GM23338 (cell line): ENCODE data around the gene VWA3B. TPM values are rescaled to one million over a fixed set of nuclear protein-coding genes. Genes with fewer than 3 reads are reported as not detected.

Source experiments
- ATAC-seq: fragments of 200-7000 bp; cut with Tn5 transposase; 3 replicates; pipeline ENCODE4 v1.9.1; 2020
- DNase-seq: peaks from one replicate; pipeline ENCODE4 v3.0.0-alpha.2; 2015; ENCODE audit warnings: low spot score
- H2AFZ ChIP-seq: fragments of 200-600 bp; sonication (generic); 2 replicates; pipeline ENCODE4 v1.8.0; 2016; ENCODE audit warnings: antibody characterized with exemption, mild to moderate bottlenecking, moderate library complexity
- H3F3A ChIP-seq: fragments of 200-600 bp; sonication (generic); replicated peaks from 2 replicates; pipeline ENCODE4 v1.8.0; 2017; ENCODE audit warnings: antibody characterized with exemption, mixed run types, low read depth
- H3K27ac ChIP-seq: fragments of 200-600 bp; sonication (generic); 2 replicates; pipeline ENCODE4 v1.6.1; 2016; ENCODE audit warnings: low read depth
- H3K27me3 ChIP-seq: fragments of 200-600 bp; sonication (generic); 2 replicates; pipeline ENCODE4 v1.8.0; 2016; ENCODE audit warnings: mild to moderate bottlenecking, mixed run types, moderate library complexity; ENCODE audit not compliant: insufficient read depth
- H3K36me3 ChIP-seq: fragments of 200-600 bp; sonication (generic); 2 replicates; pipeline ENCODE4 v1.8.0; 2016; ENCODE audit warnings: mild to moderate bottlenecking; ENCODE audit not compliant: insufficient read depth
- H3K4me1 ChIP-seq: fragments of 200-600 bp; sonication (generic); 2 replicates; pipeline ENCODE4 v1.8.0; 2016; ENCODE audit warnings: mild to moderate bottlenecking, moderate library complexity; ENCODE audit not compliant: insufficient read depth
- H3K4me2 ChIP-seq: fragments of 200-600 bp; sonication (generic); 2 replicates; pipeline ENCODE4 v1.7.1; 2017; ENCODE audit warnings: mixed run types
- H3K4me3 ChIP-seq: fragments of 200-600 bp; sonication (generic); 2 replicates; pipeline ENCODE4 v1.6.1; 2016; ENCODE audit warnings: mixed run types
- H3K79me2 ChIP-seq: fragments of 200-600 bp; sonication (generic); replicated peaks from 2 replicates; pipeline ENCODE4 v1.8.0; 2017; ENCODE audit warnings: mild to moderate bottlenecking; ENCODE audit not compliant: insufficient read depth
- H3K9me2 ChIP-seq: fragments of 200-600 bp; sonication (generic); 2 replicates; pipeline ENCODE4 v1.8.0; 2017; ENCODE audit not compliant: insufficient read depth
- H4K20me1 ChIP-seq: fragments of 200-600 bp; sonication (generic); replicated peaks from 2 replicates; pipeline ENCODE4 v1.8.0; 2017; ENCODE audit warnings: mild to moderate bottlenecking; ENCODE audit not compliant: insufficient read depth
- H3K27ac Mint-ChIP-seq: 2 replicates; pipeline ENCODE4 v1.8.0; 2020; ENCODE audit warnings: inconsistent platforms, mild to moderate bottlenecking, moderate library complexity, mixed read lengths
- H3K27me3 Mint-ChIP-seq: 3 replicates; pipeline ENCODE4 v1.8.0; 2022; ENCODE audit warnings: low read depth, mild to moderate bottlenecking, moderate library complexity, mixed read lengths, inconsistent platforms; ENCODE audit not compliant: insufficient read depth, poor library complexity
- H3K36me3 Mint-ChIP-seq: 3 replicates; pipeline ENCODE4 v1.8.0; 2021; ENCODE audit warnings: low read depth, mild to moderate bottlenecking, inconsistent platforms, moderate library complexity, mixed read lengths
- H3K4me1 Mint-ChIP-seq: 3 replicates; pipeline ENCODE4 v1.8.0; 2020; ENCODE audit warnings: mild to moderate bottlenecking, inconsistent platforms, mixed read lengths
- H3K4me3 Mint-ChIP-seq: 3 replicates; pipeline ENCODE4 v1.8.0; 2021; ENCODE audit warnings: moderate library complexity, mild to moderate bottlenecking, inconsistent platforms, mixed read lengths
- H3K9me3 Mint-ChIP-seq: 3 replicates; pipeline ENCODE4 v1.8.0; 2020; ENCODE audit warnings: moderate library complexity, mild to moderate bottlenecking, inconsistent platforms, mixed read lengths
- CREB1 ChIP-seq: fragments of 250-450 bp; sonication (Bioruptor Pico); IDR thresholded peaks from 2 replicates; pipeline ENCODE4 v1.5.0; 2020; ENCODE audit warnings: low read depth, mild to moderate bottlenecking, moderate library complexity
- EZH2 ChIP-seq: fragments of 200-600 bp; sonication (generic); IDR thresholded peaks from one replicate; pipeline ENCODE4 v1.8.0; 2017; ENCODE audit warnings: antibody characterized with exemption, mild to moderate bottlenecking, low read depth; ENCODE audit not compliant: unreplicated experiment
- EZH2phosphoT487 ChIP-seq: fragments of 200-600 bp; sonication (generic); IDR thresholded peaks from one replicate; pipeline ENCODE4 v1.8.1; 2018; ENCODE audit warnings: antibody characterized with exemption; ENCODE audit not compliant: unreplicated experiment
- JUNB ChIP-seq: IDR thresholded peaks from one replicate; pipeline ENCODE4 v1.6.1; 2016; ENCODE audit warnings: antibody characterized with exemption; ENCODE audit not compliant: unreplicated experiment
- NANOG ChIP-seq: IDR thresholded peaks from 2 replicates; pipeline ENCODE4 v1.6.1; 2016; ENCODE audit warnings: antibody characterized with exemption, borderline replicate concordance
- POLR2AphosphoS5 ChIP-seq: IDR thresholded peaks from 2 replicates; pipeline ENCODE4 v1.6.1; 2016; ENCODE audit warnings: antibody characterized with exemption, low read depth
- REST ChIP-seq: IDR thresholded peaks from one replicate; pipeline ENCODE4 v1.6.1; 2018; ENCODE audit warnings: antibody characterized with exemption; ENCODE audit not compliant: unreplicated experiment
- STAT1 ChIP-seq: IDR thresholded peaks from one replicate; pipeline ENCODE4 v1.6.1; 2016; ENCODE audit warnings: antibody characterized with exemption; ENCODE audit not compliant: unreplicated experiment
- ZNF114 ChIP-seq: fragments of 250-450 bp; sonication (Bioruptor Pico); IDR thresholded peaks from 2 replicates; pipeline ENCODE4 v1.5.0; 2020; ENCODE audit warnings: mild to moderate bottlenecking, moderate library complexity
- ZNF331 ChIP-seq: fragments of 250-450 bp; sonication (Bioruptor Pico); IDR thresholded peaks from 2 replicates; pipeline ENCODE4 v1.5.0; 2020; ENCODE audit warnings: low read depth, mild to moderate bottlenecking, moderate library complexity
- polyA plus RNA-seq: library from polyadenylated mRNA; unstranded; fragments of >200 nt; fragmentation: Nextera tagmentation; extraction: Ambion mirVana; gene quantifications from 2 replicates; pipeline ENCODE4 v1.2.1, GENCODE V29; 2016
- total RNA-seq: library from RNA; depleted of rRNA; stranded (reverse); fragments of >200 nt; shearing (Covaris generic); gene quantifications from 2 replicates; pipeline ENCODE4 v1.2.3, GENCODE V29; 2014
- TF ChIP-seq, protein P1 (sequence below): IDR thresholded peaks from 2 replicates; pipeline ENCODE4 v1.6.1; 2016; ENCODE audit warnings: antibody characterized with exemption
- TF ChIP-seq, protein P2 (sequence below): fragments of 250-450 bp; sonication (Bioruptor Pico); IDR thresholded peaks from 2 replicates; pipeline ENCODE4 v1.5.0; 2020; ENCODE audit warnings: mild to moderate bottlenecking, moderate library complexity
- TF ChIP-seq, protein P3 (sequence below), 2 experiments: fragments of 200-600 bp in 1 of 2; sonication (generic) in 1 of 2; conservative IDR thresholded peaks; 2 replicates each; pipeline versions ENCODE4 v1.5.1 to v1.6.1; 2016 to 2017; ENCODE audit warnings: antibody characterized with exemption in 2 of 2, low read depth in 2 of 2, mild to moderate bottlenecking in 2 of 2, moderate library complexity in 1 of 2

VWA3B gene
- total and polyA plus RNA-seq, 2 experiments from 2014 or later = not detected

- Histone ChIP-seq H4K20me1 (no peaks in the 10 kb centered on the region; the same call in 1 of the 2 replicates), H3K4me2 (no peak overlapping the region), H3K27me3 (no peaks in the 10 kb centered on the region), H3K27ac (no peak overlapping the region), H3K36me3 (no peaks in the 10 kb centered on the region), H3K79me2 (no peaks in the 10 kb centered on the region), H2AFZ (no peak overlapping the region), H3K9me2 (no peaks in the 10 kb centered on the region), H3K4me1 (no peaks in the 10 kb centered on the region), H3K4me3 (no peak overlapping the region), H3F3A (no peaks in the 10 kb centered on the region)
- TF ChIP-seq JUNB = no peak
- TF ChIP-seq EZH2 = no peak
- no peak for TF ChIP-seq STAT1
- TF ChIP-seq, protein P1, sequence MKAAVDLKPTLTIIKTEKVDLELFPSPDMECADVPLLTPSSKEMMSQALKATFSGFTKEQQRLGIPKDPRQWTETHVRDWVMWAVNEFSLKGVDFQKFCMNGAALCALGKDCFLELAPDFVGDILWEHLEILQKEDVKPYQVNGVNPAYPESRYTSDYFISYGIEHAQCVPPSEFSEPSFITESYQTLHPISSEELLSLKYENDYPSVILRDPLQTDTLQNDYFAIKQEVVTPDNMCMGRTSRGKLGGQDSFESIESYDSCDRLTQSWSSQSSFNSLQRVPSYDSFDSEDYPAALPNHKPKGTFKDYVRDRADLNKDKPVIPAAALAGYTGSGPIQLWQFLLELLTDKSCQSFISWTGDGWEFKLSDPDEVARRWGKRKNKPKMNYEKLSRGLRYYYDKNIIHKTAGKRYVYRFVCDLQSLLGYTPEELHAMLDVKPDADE = no peak
- no peak for TF ChIP-seq ZNF331
- no peak for TF ChIP-seq NANOG
- TF ChIP-seq CREB1 (CRISPR knock-in tag) = no peak
- TF ChIP-seq, protein P2, sequence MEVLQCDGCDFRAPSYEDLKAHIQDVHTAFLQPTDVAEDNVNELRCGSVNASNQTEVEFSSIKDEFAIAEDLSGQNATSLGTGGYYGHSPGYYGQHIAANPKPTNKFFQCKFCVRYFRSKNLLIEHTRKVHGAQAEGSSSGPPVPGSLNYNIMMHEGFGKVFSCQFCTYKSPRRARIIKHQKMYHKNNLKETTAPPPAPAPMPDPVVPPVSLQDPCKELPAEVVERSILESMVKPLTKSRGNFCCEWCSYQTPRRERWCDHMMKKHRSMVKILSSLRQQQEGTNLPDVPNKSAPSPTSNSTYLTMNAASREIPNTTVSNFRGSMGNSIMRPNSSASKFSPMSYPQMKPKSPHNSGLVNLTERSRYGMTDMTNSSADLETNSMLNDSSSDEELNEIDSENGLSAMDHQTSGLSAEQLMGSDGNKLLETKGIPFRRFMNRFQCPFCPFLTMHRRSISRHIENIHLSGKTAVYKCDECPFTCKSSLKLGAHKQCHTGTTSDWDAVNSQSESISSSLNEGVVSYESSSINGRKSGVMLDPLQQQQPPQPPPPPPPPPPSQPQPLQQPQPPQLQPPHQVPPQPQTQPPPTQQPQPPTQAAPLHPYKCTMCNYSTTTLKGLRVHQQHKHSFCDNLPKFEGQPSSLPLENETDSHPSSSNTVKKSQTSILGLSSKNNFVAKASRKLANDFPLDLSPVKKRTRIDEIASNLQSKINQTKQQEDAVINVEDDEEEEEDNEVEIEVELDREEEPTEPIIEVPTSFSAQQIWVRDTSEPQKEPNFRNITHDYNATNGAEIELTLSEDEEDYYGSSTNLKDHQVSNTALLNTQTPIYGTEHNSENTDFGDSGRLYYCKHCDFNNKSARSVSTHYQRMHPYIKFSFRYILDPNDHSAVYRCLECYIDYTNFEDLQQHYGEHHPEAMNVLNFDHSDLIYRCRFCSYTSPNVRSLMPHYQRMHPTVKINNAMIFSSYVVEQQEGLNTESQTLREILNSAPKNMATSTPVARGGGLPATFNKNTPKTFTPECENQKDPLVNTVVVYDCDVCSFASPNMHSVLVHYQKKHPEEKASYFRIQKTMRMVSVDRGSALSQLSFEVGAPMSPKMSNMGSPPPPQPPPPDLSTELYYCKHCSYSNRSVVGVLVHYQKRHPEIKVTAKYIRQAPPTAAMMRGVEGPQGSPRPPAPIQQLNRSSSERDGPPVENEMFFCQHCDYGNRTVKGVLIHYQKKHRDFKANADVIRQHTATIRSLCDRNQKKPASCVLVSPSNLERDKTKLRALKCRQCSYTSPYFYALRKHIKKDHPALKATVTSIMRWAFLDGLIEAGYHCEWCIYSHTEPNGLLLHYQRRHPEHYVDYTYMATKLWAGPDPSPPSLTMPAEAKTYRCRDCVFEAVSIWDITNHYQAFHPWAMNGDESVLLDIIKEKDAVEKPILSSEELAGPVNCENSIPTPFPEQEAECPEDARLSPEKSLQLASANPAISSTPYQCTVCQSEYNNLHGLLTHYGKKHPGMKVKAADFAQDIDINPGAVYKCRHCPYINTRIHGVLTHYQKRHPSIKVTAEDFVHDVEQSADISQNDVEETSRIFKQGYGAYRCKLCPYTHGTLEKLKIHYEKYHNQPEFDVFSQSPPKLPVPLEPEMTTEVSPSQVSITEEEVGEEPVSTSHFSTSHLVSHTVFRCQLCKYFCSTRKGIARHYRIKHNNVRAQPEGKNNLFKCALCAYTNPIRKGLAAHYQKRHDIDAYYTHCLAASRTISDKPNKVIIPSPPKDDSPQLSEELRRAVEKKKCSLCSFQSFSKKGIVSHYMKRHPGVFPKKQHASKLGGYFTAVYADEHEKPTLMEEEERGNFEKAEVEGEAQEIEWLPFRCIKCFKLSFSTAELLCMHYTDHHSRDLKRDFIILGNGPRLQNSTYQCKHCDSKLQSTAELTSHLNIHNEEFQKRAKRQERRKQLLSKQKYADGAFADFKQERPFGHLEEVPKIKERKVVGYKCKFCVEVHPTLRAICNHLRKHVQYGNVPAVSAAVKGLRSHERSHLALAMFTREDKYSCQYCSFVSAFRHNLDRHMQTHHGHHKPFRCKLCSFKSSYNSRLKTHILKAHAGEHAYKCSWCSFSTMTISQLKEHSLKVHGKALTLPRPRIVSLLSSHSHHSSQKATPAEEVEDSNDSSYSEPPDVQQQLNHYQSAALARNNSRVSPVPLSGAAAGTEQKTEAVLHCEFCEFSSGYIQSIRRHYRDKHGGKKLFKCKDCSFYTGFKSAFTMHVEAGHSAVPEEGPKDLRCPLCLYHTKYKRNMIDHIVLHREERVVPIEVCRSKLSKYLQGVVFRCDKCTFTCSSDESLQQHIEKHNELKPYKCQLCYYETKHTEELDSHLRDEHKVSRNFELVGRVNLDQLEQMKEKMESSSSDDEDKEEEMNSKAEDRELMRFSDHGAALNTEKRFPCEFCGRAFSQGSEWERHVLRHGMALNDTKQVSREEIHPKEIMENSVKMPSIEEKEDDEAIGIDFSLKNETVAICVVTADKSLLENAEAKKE (CRISPR knock-in tag) = no peak
- TF ChIP-seq POLR2AphosphoS5 = no peak
- TF ChIP-seq ZNF114 (CRISPR knock-in tag) = no peak
- TF ChIP-seq REST = no peak
- TF ChIP-seq EZH2phosphoT487 = no peak
- TF ChIP-seq, protein P3, sequence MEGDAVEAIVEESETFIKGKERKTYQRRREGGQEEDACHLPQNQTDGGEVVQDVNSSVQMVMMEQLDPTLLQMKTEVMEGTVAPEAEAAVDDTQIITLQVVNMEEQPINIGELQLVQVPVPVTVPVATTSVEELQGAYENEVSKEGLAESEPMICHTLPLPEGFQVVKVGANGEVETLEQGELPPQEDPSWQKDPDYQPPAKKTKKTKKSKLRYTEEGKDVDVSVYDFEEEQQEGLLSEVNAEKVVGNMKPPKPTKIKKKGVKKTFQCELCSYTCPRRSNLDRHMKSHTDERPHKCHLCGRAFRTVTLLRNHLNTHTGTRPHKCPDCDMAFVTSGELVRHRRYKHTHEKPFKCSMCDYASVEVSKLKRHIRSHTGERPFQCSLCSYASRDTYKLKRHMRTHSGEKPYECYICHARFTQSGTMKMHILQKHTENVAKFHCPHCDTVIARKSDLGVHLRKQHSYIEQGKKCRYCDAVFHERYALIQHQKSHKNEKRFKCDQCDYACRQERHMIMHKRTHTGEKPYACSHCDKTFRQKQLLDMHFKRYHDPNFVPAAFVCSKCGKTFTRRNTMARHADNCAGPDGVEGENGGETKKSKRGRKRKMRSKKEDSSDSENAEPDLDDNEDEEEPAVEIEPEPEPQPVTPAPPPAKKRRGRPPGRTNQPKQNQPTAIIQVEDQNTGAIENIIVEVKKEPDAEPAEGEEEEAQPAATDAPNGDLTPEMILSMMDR (conservative IDR thresholded peaks at IDR 0.05; ENCODE audit: low read depth in 2 of 2) = no peak
- Mint-ChIP-seq H3K4me1 (peaks cover 13% of the 10 kb centered on the region), H3K9me3 (no peaks in the 10 kb centered on the region), H3K27me3 (peaks cover 8% of the 10 kb centered on the region), H3K4me3 (no peak overlapping the region), H3K36me3 (peaks cover 3% of the 10 kb centered on the region; the same call in 2 of the 3 replicates), H3K27ac (no peak overlapping the region)
- DNase-seq (no peak), ATAC-seq (no peak)
Measured at GRCh38 chr2:98309580-98309979, 222.6 kb downstream of the VWA3B start.
